OCI-LY7 (cell line): ENCODE results near the gene CYFIP2. TPM values are rescaled to one million over a fixed set of nuclear protein-coding genes. Genes with fewer than 3 reads are reported as not detected.

Experiments
- BruUV-seq: library from RNA; stranded (reverse); fragments of 400-500 nt; replicated peaks from 2 replicates; lab custom pipeline; 2021; lab: Mats Ljungman, UMichigan
- CTCF ChIA-PET: fragments of 300-600 bp; sonication (Branson Sonifier 250); formaldehyde crosslinking; loops from one replicate; lab custom pipeline; 2022; ENCODE audit warnings: antibody characterized with exemption; ENCODE audit not compliant: unreplicated experiment; lab: Charles Lee
- POLR2A ChIA-PET: fragments of 300-600 bp; sonication (Branson Sonifier 250); formaldehyde crosslinking; loops from one replicate; lab custom pipeline; 2022; ENCODE audit warnings: antibody characterized with exemption; lab: Charles Lee
- DNase-seq: peaks from one replicate; pipeline ENCODE4 v3.0.0-alpha.2; 2015; ENCODE audit warnings: low spot score
- H2AFZ ChIP-seq: fragments of 200-600 bp; sonication (generic), shearing (Covaris generic); 2 replicates; pipeline ENCODE4 v1.6.1; 2014; ENCODE audit warnings: mild to moderate bottlenecking, antibody characterized with exemption, low read length, moderate library complexity
- H3K27ac ChIP-seq: fragments of 200-600 bp; sonication (generic); 2 replicates; pipeline ENCODE4 v1.5.1; 2014; ENCODE audit warnings: mixed run types, low read depth, mild to moderate bottlenecking, moderate library complexity, low read length, inconsistent platforms; ENCODE audit not compliant: poor library complexity, severe bottlenecking
- H3K36me3 ChIP-seq: fragments of 200-600 bp; sonication (generic); 2 replicates; pipeline ENCODE4 v1.6.1; 2014; ENCODE audit warnings: mild to moderate bottlenecking, antibody characterized with exemption, low read length, moderate library complexity, mixed read lengths; ENCODE audit not compliant: insufficient read depth
- H3K4me1 ChIP-seq: fragments of 200-600 bp; sonication (generic); 2 replicates; pipeline ENCODE4 v1.5.1; 2014; ENCODE audit warnings: mild to moderate bottlenecking, low read length; ENCODE audit not compliant: insufficient read depth, poor library complexity, severe bottlenecking
- H3K4me2 ChIP-seq: fragments of 200-600 bp; sonication (generic); 2 replicates; pipeline ENCODE4 v1.6.1; 2014; ENCODE audit warnings: mild to moderate bottlenecking, low read length
- H3K4me3 ChIP-seq: fragments of 200-600 bp; sonication (generic); 2 replicates; pipeline ENCODE4 v1.5.1; 2014; ENCODE audit warnings: mild to moderate bottlenecking, low read depth, low read length; ENCODE audit not compliant: poor library complexity, severe bottlenecking
- H3K79me2 ChIP-seq: fragments of 200-600 bp; sonication (generic); 2 replicates; pipeline ENCODE4 v1.6.1; 2016; ENCODE audit warnings: low read depth, mild to moderate bottlenecking, low read length, moderate library complexity, mixed read lengths; ENCODE audit not compliant: insufficient read depth
- H3K9me2 ChIP-seq: fragments of 200-600 bp; sonication (generic); 2 replicates; pipeline ENCODE4 v1.6.1; 2016; ENCODE audit warnings: mild to moderate bottlenecking, low read length, mixed read lengths; ENCODE audit not compliant: insufficient read depth
- H3K9me3 ChIP-seq: fragments of 200-600 bp; sonication (generic); 2 replicates; pipeline ENCODE4 v1.6.1; 2014; ENCODE audit warnings: mild to moderate bottlenecking, mixed run types, low read length, mixed read lengths
- H4K20me1 ChIP-seq: fragments of 200-600 bp; sonication (generic); 2 replicates; pipeline ENCODE4 v1.6.1; 2014; ENCODE audit warnings: mild to moderate bottlenecking, antibody characterized with exemption, low read length, moderate library complexity, mixed read lengths; ENCODE audit not compliant: insufficient read depth
- EZH2phosphoT487 ChIP-seq: fragments of 200-600 bp; sonication (generic); IDR thresholded peaks from 2 replicates; pipeline ENCODE4 v1.6.1; 2018; ENCODE audit warnings: low read depth, borderline replicate concordance, mild to moderate bottlenecking, mixed run types, antibody characterized with exemption, low read length, moderate library complexity, mixed read lengths
- intact Hi-C: fragments of 100-400 bp; cut with micrococcal nuclease; formaldehyde crosslinking; loops from one replicate; pipeline ENCODE4 v1.10.0; 2022; ENCODE audit not compliant: unreplicated experiment
- total RNA-seq, 2 experiments: library from RNA; depleted of rRNA in 1 of 2; stranded (reverse); fragments of >200 nt in 1 of 2; shearing (Covaris generic) in 1 of 2; gene quantifications; 2 replicates each; pipeline ENCODE4 v1.2.3, GENCODE V29; 2014 to 2022
- TF ChIP-seq, protein P1 (sequence below): fragments of 200-600 bp; sonication (generic); conservative IDR thresholded peaks from 2 replicates; pipeline ENCODE4 v1.5.1; 2014; ENCODE audit warnings: mild to moderate bottlenecking, antibody characterized with exemption, low read length, moderate library complexity, mixed read lengths

CYFIP2 gene
- total RNA-seq, 2 experiments from 2014 or later, result 258 to 419 TPM

- Histone ChIP-seq H3K9me2 (no peaks in the 10 kb centered on the region), H3K36me3 (peaks cover 95% of the 10 kb centered on the region), H3K9me3 (no peaks in the 10 kb centered on the region), H3K4me2 (no peak overlapping the region), H3K4me1 (no peaks in the 10 kb centered on the region), H3K79me2 (no peaks in the 10 kb centered on the region), H3K27ac (no peak overlapping the region), H2AFZ (no peak overlapping the region), H3K4me3 (no peak overlapping the region), H4K20me1 (no peaks in the 10 kb centered on the region)
- no TSS peak for BruUV-seq
- intact Hi-C loops, result no loop called here
- CTCF ChIA-PET, result no interaction called here
- TF ChIP-seq EZH2phosphoT487, result no peak
- TF ChIP-seq, protein P1, sequence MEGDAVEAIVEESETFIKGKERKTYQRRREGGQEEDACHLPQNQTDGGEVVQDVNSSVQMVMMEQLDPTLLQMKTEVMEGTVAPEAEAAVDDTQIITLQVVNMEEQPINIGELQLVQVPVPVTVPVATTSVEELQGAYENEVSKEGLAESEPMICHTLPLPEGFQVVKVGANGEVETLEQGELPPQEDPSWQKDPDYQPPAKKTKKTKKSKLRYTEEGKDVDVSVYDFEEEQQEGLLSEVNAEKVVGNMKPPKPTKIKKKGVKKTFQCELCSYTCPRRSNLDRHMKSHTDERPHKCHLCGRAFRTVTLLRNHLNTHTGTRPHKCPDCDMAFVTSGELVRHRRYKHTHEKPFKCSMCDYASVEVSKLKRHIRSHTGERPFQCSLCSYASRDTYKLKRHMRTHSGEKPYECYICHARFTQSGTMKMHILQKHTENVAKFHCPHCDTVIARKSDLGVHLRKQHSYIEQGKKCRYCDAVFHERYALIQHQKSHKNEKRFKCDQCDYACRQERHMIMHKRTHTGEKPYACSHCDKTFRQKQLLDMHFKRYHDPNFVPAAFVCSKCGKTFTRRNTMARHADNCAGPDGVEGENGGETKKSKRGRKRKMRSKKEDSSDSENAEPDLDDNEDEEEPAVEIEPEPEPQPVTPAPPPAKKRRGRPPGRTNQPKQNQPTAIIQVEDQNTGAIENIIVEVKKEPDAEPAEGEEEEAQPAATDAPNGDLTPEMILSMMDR, result no peak
- POLR2A ChIA-PET, result interaction anchor here (0.7 to 1.7 kb wide), 4 partner anchors 10 to 275 kb away, joined by 3 to 4 read pairs (median 3); no protein-coding TSS in a partner anchor
- no peak for DNase-seq
Measured at GRCh38 chr5:157356576-157356975, 90.7 kb downstream of the CYFIP2 start.

GRCh38 chr5:157357823-157358222, 91.9 kb downstream of the CYFIP2 start:
- no peak overlapping the region for H2AFZ ChIP-seq
- H3K9me2 ChIP-seq, result no peaks in the 10 kb centered on the region
- no TSS peak for BruUV-seq
- no peaks in the 10 kb centered on the region for H3K79me2 ChIP-seq
- no peaks in the 10 kb centered on the region for H4K20me1 ChIP-seq
- no peak overlapping the region for H3K4me2 ChIP-seq
- TF ChIP-seq, protein P1, result no peak
- no peak for TF ChIP-seq EZH2phosphoT487
- H3K27ac ChIP-seq, result no peak overlapping the region
- no peak for DNase-seq
- H3K4me3 ChIP-seq, result no peak overlapping the region
- H3K4me1 ChIP-seq, result no peaks in the 10 kb centered on the region
- peaks cover 95% of the 10 kb centered on the region for H3K36me3 ChIP-seq
- ChIA-PET CTCF (no interaction called here), POLR2A (no interaction called here)
- intact Hi-C loops, result no loop called here
- H3K9me3 ChIP-seq, result no peaks in the 10 kb centered on the region

- peaks cover 95% of the 10 kb centered on the region for H3K36me3 ChIP-seq
- no peak overlapping the region for H3K27ac ChIP-seq
- H4K20me1 ChIP-seq, result no peaks in the 10 kb centered on the region
- no peaks in the 10 kb centered on the region for H3K9me3 ChIP-seq
- ChIA-PET CTCF (interaction anchor here (0.6 kb wide), 1 partner anchor 24 kb away, joined by 3 read pairs; no protein-coding TSS in a partner anchor), POLR2A (no interaction called here)
- TF ChIP-seq, protein P1, result no peak
- no peak for TF ChIP-seq EZH2phosphoT487
- intact Hi-C loops, result no loop called here
- BruUV-seq, result no TSS peak
- no peaks in the 10 kb centered on the region for H3K79me2 ChIP-seq
- no peak overlapping the region for H2AFZ ChIP-seq
- H3K9me2 ChIP-seq, result no peaks in the 10 kb centered on the region
- DNase-seq, result no peak
- H3K4me1 ChIP-seq, result no peaks in the 10 kb centered on the region
- H3K4me3 ChIP-seq, result no peak overlapping the region
- no peak overlapping the region for H3K4me2 ChIP-seq
Measured at GRCh38 chr5:157358871-157359270, 92.9 kb downstream of the CYFIP2 start.
